Lower leg skin (tissue), 3 donors: Measurements from ENCODE around the gene ME2.

ENCODE experiments used
- CTCF ChIP-seq, 3 donors: fragments of 450-650 bp; IDR thresholded peaks; one replicate each; pipeline ENCODE4 v1.5.1; 2016; ENCODE audit warnings: antibody characterized with exemption in 3 of 3, mild to moderate bottlenecking in 3 of 3, moderate library complexity in 2 of 3
- POLR2A ChIP-seq, 2 donors: fragments of 450-650 bp; IDR thresholded peaks; one replicate each; pipeline ENCODE4 v1.6.1; 2016 to 2017; ENCODE audit warnings: antibody characterized with exemption in 2 of 2, mild to moderate bottlenecking in 1 of 2, moderate library complexity in 1 of 2

DNA sequence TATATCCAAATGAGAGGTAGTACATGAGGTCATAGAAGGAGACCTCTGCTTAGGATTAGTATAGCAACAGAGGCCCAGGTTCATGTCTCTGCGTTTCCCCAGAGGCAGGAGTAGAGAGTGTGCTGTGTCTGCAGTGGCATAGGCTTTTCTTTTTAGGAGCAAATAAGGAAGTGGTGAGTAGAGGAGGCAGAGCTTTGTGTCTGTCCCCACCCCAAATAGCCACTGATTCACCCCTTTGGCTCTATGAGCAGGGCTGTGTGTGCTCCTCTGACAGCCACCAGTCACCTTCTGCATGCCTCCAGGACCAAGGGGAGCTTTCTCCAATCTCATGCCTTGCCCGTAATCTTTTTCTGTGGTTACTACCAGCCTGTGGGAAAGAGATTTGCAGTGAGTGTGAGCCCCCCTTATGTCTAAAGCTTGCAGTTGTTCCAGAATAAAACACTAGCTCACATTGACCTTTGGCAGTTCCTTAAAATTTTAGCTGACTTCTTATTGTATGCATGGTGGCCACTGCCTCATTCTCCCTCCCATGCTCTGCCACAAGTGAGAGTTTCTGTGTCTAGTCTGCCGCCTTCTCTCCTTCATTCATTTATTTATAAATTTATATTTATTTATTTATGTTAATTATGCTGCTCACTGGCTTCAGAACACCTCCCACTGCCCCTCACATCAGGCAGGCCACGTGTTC lies 65.5 kb downstream of the ME2 start:
- TF ChIP-seq CTCF (IDR thresholded peaks at IDR 0.05) (no peak), POLR2A (IDR thresholded peaks at IDR 0.05) (no peak)
